ENCODE measurements around the gene ZFYVE16.
"Not testable (repeated sequence)": the region's sequence is repeated elsewhere in the genome, so short reads cannot be mapped to it uniquely, and the experiment has no call there.

Gene ZFYVE16

GRCh38 chr5:80442742-80443141 is 34.9 kb downstream of the ZFYVE16 start:
- no peak for ATAC-seq
- H3K27me3 Mint-ChIP-seq: no peaks in the 10 kb centered on the region
- no peaks in the 10 kb centered on the region for H3K9me3 Mint-ChIP-seq
- no peak overlapping the region for H3K4me3 Mint-ChIP-seq
- peaks cover 46% of the 10 kb centered on the region for H3K36me3 Mint-ChIP-seq
- H3K27ac Mint-ChIP-seq: no peak overlapping the region
- H3K4me1 Mint-ChIP-seq: no peaks in the 10 kb centered on the region

- Mint-ChIP-seq H3K4me1 (no peaks in the 10 kb centered on the region), H3K27me3 (no peaks in the 10 kb centered on the region), H3K27ac (no peak overlapping the region), H3K36me3 (peaks cover 75% of the 10 kb centered on the region), H3K9me3 (no peaks in the 10 kb centered on the region), H3K4me3 (no peak overlapping the region)
- no peak for ATAC-seq
Measured at GRCh38 chr5:80453366-80453765, 45.5 kb downstream of the ZFYVE16 start.

GRCh38 chr5:80463269-80463668 is 55.4 kb downstream of the ZFYVE16 start:
- H3K4me1 Mint-ChIP-seq: no peaks in the 10 kb centered on the region
- no peak overlapping the region for H3K4me3 Mint-ChIP-seq
- H3K9me3 Mint-ChIP-seq: peaks cover 21% of the 10 kb centered on the region
- H3K36me3 Mint-ChIP-seq: peaks cover 97% of the 10 kb centered on the region
- no peak overlapping the region for H3K27ac Mint-ChIP-seq
- no peaks in the 10 kb centered on the region for H3K27me3 Mint-ChIP-seq
- no peak for ATAC-seq

GRCh38 chr5:80466669-80467485 is 59.0 kb downstream of the ZFYVE16 start:
- no peak overlapping the region for H3K4me3 Mint-ChIP-seq
- H3K9me3 Mint-ChIP-seq: peaks cover 29% of the 10 kb centered on the region
- no peaks in the 10 kb centered on the region for H3K27me3 Mint-ChIP-seq
- peaks cover 95% of the 10 kb centered on the region for H3K36me3 Mint-ChIP-seq
- no peak overlapping the region for H3K27ac Mint-ChIP-seq
- H3K4me1 Mint-ChIP-seq: no peaks in the 10 kb centered on the region
- ATAC-seq: no peak

- Mint-ChIP-seq H3K27me3 (no peaks in the 10 kb centered on the region), H3K36me3 (peaks cover 94% of the 10 kb centered on the region), H3K9me3 (peaks cover 25% of the 10 kb centered on the region), H3K4me3 (no peak overlapping the region), H3K4me1 (no peaks in the 10 kb centered on the region), H3K27ac (no peak overlapping the region)
- ATAC-seq: no peak
Measured at GRCh38 chr5:80468131-80468530, 60.3 kb downstream of the ZFYVE16 start.

- ATAC-seq, H3K4me3 Mint-ChIP-seq: not testable (repeated sequence)
- peaks cover 94% of the 10 kb centered on the region for H3K36me3 Mint-ChIP-seq
Measured at GRCh38 chr5:80470631-80471030, 62.8 kb downstream of the ZFYVE16 start.

GRCh38 chr5:80474929-80475328 is 67.1 kb downstream of the ZFYVE16 start:
- no peak overlapping the region for H3K4me3 Mint-ChIP-seq
- peaks cover 67% of the 10 kb centered on the region for H3K36me3 Mint-ChIP-seq
- no peaks in the 10 kb centered on the region for H3K27me3 Mint-ChIP-seq
- no peak for ATAC-seq
- no peak overlapping the region for H3K27ac Mint-ChIP-seq
- peaks cover 6% of the 10 kb centered on the region for H3K9me3 Mint-ChIP-seq
- no peaks in the 10 kb centered on the region for H3K4me1 Mint-ChIP-seq

More at GRCh38 chr5:80470631-80471030, 62.8 kb downstream of the ZFYVE16 start:
- not testable (repeated sequence) for H3K4me1 Mint-ChIP-seq, H3K27me3 Mint-ChIP-seq, H3K27ac Mint-ChIP-seq
- peaks cover 10% of the 10 kb centered on the region for H3K9me3 Mint-ChIP-seq

- H3K36me3 Mint-ChIP-seq: peaks cover 32% of the 10 kb centered on the region
Measured at GRCh38 chr5:80479713-80480112, 71.8 kb downstream of the ZFYVE16 start.

GRCh38 chr5:80480354-80480753 is 72.5 kb downstream of the ZFYVE16 start:
- ATAC-seq: no peak
- Mint-ChIP-seq H3K27ac (no peak overlapping the region), H3K27me3 (peaks cover 12% of the 10 kb centered on the region), H3K4me1 (no peaks in the 10 kb centered on the region), H3K36me3 (peaks cover 26% of the 10 kb centered on the region), H3K4me3 (no peak overlapping the region), H3K9me3 (peaks cover 17% of the 10 kb centered on the region)

More at GRCh38 chr5:80479713-80480112, 71.8 kb downstream of the ZFYVE16 start:
- Mint-ChIP-seq H3K9me3 (peaks cover 13% of the 10 kb centered on the region), H3K27ac (no peak overlapping the region), H3K27me3 (peaks cover 6% of the 10 kb centered on the region), H3K4me1 (no peaks in the 10 kb centered on the region), H3K4me3 (no peak overlapping the region)
- ATAC-seq: no peak

GRCh38 chr5:80481019-80481893 is 73.4 kb downstream of the ZFYVE16 start:
- Mint-ChIP-seq H3K4me1 (no peaks in the 10 kb centered on the region), H3K9me3 (peaks cover 18% of the 10 kb centered on the region), H3K27ac (no peak overlapping the region)

GRCh38 chr5:80482578-80482977 is 74.7 kb downstream of the ZFYVE16 start:
- Mint-ChIP-seq H3K27ac (no peak overlapping the region), H3K4me3 (no peak overlapping the region), H3K9me3 (peaks cover 25% of the 10 kb centered on the region), H3K36me3 (peaks cover 17% of the 10 kb centered on the region), H3K27me3 (peaks cover 27% of the 10 kb centered on the region), H3K4me1 (peaks cover 9% of the 10 kb centered on the region)
- ATAC-seq: no peak

More at GRCh38 chr5:80481019-80481893, 73.4 kb downstream of the ZFYVE16 start:
- H3K36me3 Mint-ChIP-seq: peaks cover 17% of the 10 kb centered on the region
- ATAC-seq: no peak
- H3K4me3 Mint-ChIP-seq: no peak overlapping the region
- H3K27me3 Mint-ChIP-seq: peaks cover 15% of the 10 kb centered on the region

GRCh38 chr5:80483636-80484232 is 75.9 kb downstream of the ZFYVE16 start:
- Mint-ChIP-seq H3K36me3 (peaks cover 17% of the 10 kb centered on the region), H3K9me3 (peaks cover 25% of the 10 kb centered on the region), H3K4me3 (no peak overlapping the region), H3K27me3 (peaks cover 27% of the 10 kb centered on the region), H3K4me1 (peaks cover 20% of the 10 kb centered on the region), H3K27ac (no peak overlapping the region)
- ATAC-seq: no peak

- Mint-ChIP-seq H3K27me3 (peaks cover 27% of the 10 kb centered on the region), H3K4me1 (peaks cover 20% of the 10 kb centered on the region), H3K36me3 (no peaks in the 10 kb centered on the region), H3K27ac (peak overlapping the region; percentile 22), H3K9me3 (peaks cover 18% of the 10 kb centered on the region), H3K4me3 (peak overlapping the region; percentile 66)
- ATAC-seq: no peak
Measured at GRCh38 chr5:80487444-80487828, 79.6 kb downstream of the ZFYVE16 start.

GRCh38 chr5:80487829-80488721 is 80.2 kb downstream of the ZFYVE16 start, which contains the start of gene FAM151B:
Gene FAM151B (plus strand): TSS chr5:80488100. CDS start chr5:80488124, 24 bp downstream.
- Mint-ChIP-seq H3K27me3 (peaks cover 27% of the 10 kb centered on the region), H3K4me1 (peaks cover 20% of the 10 kb centered on the region)
- peak; percentile 91 for ATAC-seq

More at GRCh38 chr5:80487829-80488721, 80.2 kb downstream of the ZFYVE16 start, which contains the start of gene FAM151B:
- H3K27ac Mint-ChIP-seq: peak within 1 kb of the TSS; percentile 22
- no peaks in the 10 kb centered on the region for H3K36me3 Mint-ChIP-seq
- peaks cover 16% of the 10 kb centered on the region for H3K9me3 Mint-ChIP-seq
- H3K4me3 Mint-ChIP-seq: peak within 1 kb of the TSS; percentile 66
